Body of pancreas (tissue), 4 donors: ENCODE results near the gene PALLD. TPM values are rescaled to one million over a fixed set of nuclear protein-coding genes. Genes with fewer than 3 reads are reported as not detected.

Experiments
- ATAC-seq: fragments of 150-250 bp; one replicate; pipeline ENCODE4 v1.9.1; 2016
- DNase-seq, 4 donors: peaks; one replicate each; pipeline ENCODE4 v3.0.0-alpha.2; 2019
- H3K27ac ChIP-seq, 4 donors: fragments of 200-600 bp; sonication (generic); 1 replicate in 3 of 4; 2 replicates in 1 of 4; pipeline versions ENCODE4 v1.5.1 to v1.6.1; 2016 to 2019; ENCODE audit warnings: mild to moderate bottlenecking in 1 of 4, mixed read lengths in 1 of 4, moderate library complexity in 1 of 4
- H3K27me3 ChIP-seq, 2 donors: fragments of 200-600 bp; sonication (generic); one replicate each; pipeline ENCODE4 v1.6.0; 2016; ENCODE audit warnings: mild to moderate bottlenecking in 1 of 2
- H3K36me3 ChIP-seq, 2 donors: fragments of 200-600 bp; sonication (generic); replicated peaks in 1 of 2; 2 replicates each; pipeline ENCODE4 v1.5.1; 2016; ENCODE audit warnings: low read depth in 2 of 2; ENCODE audit not compliant: insufficient read depth in 1 of 2
- H3K4me1 ChIP-seq: fragments of 200-600 bp; sonication (generic); one replicate; pipeline ENCODE4 v1.6.0; 2016
- H3K4me3 ChIP-seq, 2 donors: fragments of 200-600 bp; sonication (generic); 1 replicate in 1 of 2; 2 replicates in 1 of 2; pipeline ENCODE4 v1.5.1; 2016 to 2019
- H3K9me3 ChIP-seq, 3 donors: fragments of 200-600 bp; sonication (generic); 1 replicate in 2 of 3; 2 replicates in 1 of 3; pipeline ENCODE4 v1.5.1; 2016
- CTCF ChIP-seq, 7 experiments: fragments of 450-650 bp in 4 of 7; fragments of 200-600 bp in 3 of 7; sonication (generic) in 3 of 7; IDR thresholded peaks; one replicate each; pipeline ENCODE4 v1.5.1; 2016 to 2019; ENCODE audit warnings: antibody characterized with exemption in 7 of 7
- POLR2A ChIP-seq, 3 donors: fragments of 450-650 bp; IDR thresholded peaks; one replicate each; pipeline ENCODE4 v1.6.1; 2016; ENCODE audit warnings: antibody characterized with exemption in 3 of 3, mild to moderate bottlenecking in 2 of 3
- WGBS, 2 donors: methylation state at CpG; one replicate each; pipeline ENCODE4 v1.1.5; 2017; 5-methylcytosine and 5-hydroxymethylcytosine counted together
- intact Hi-C: fragments of 100-400 bp; cut with DNase I; formaldehyde crosslinking; loops from one replicate; pipeline ENCODE4 v1.15.1; 2023
- total RNA-seq, 2 donors: library from RNA; depleted of rRNA; stranded (reverse); fragments of >200 nt; gene quantifications; one replicate each; pipeline ENCODE4 v1.1.0, GENCODE V29; 2016

PALLD gene
- total RNA-seq, 2 donors from 2014 or later, result 46.8 to 52.4 TPM

GRCh38 chr4:168841000-168841671, 344.3 kb downstream of the PALLD start:
- no peak overlapping the region for H3K4me3 ChIP-seq

GRCh38 chr4:168841672-168842019, 344.8 kb downstream of the PALLD start:
- no peak for DNase-seq
- H3K9me3 ChIP-seq, result no peaks in the 10 kb centered on the region
- no peak for TF ChIP-seq POLR2A (IDR thresholded peaks at IDR 0.05)
- ATAC-seq, result no peak
- H3K36me3 ChIP-seq, result no peaks in the 10 kb centered on the region
- no peak overlapping the region for H3K4me3 ChIP-seq
- H3K4me1 ChIP-seq, result peaks cover 18% of the 10 kb centered on the region
- intact Hi-C loops, result no loop called here
- no peak overlapping the region for H3K27ac ChIP-seq
- no peaks in the 10 kb centered on the region for H3K27me3 ChIP-seq

More at GRCh38 chr4:168841000-168841671, 344.3 kb downstream of the PALLD start:
- no peaks in the 10 kb centered on the region for H3K9me3 ChIP-seq
- DNase-seq (peak in 2 of 4 donors; percentile 33 to 55), ATAC-seq (no peak)
- no peaks in the 10 kb centered on the region for H3K27me3 ChIP-seq
- 67 to 70% methylated on average over 7 to 8 of the region's 8 CpGs for WGBS, 2 donors
- H3K4me1 ChIP-seq, result peaks cover 18% of the 10 kb centered on the region
- intact Hi-C loops, result no loop called here
- no peaks in the 10 kb centered on the region for H3K36me3 ChIP-seq
- H3K27ac ChIP-seq, result no peak overlapping the region
- TF ChIP-seq CTCF (IDR thresholded peaks at IDR 0.05) (no peak), POLR2A (IDR thresholded peaks at IDR 0.05) (no peak)

GRCh38 chr4:168842186-168842585, 345.3 kb downstream of the PALLD start:
- H3K9me3 ChIP-seq, result no peaks in the 10 kb centered on the region
- no peaks in the 10 kb centered on the region for H3K27me3 ChIP-seq
- H3K4me1 ChIP-seq, result peaks cover 18% of the 10 kb centered on the region
- H3K4me3 ChIP-seq, result no peak overlapping the region
- no peak overlapping the region for H3K27ac ChIP-seq
- DNase-seq (no peak), ATAC-seq (no peak)
- H3K36me3 ChIP-seq, result no peaks in the 10 kb centered on the region
- intact Hi-C loops, result no loop called here
- 87 to 93% methylated on average over 1 of the region's 1 CpG for WGBS, 2 donors
- TF ChIP-seq CTCF (IDR thresholded peaks at IDR 0.05) (no peak), POLR2A (IDR thresholded peaks at IDR 0.05) (no peak)

- ATAC-seq (no peak), DNase-seq (no peak)
- intact Hi-C loops, result no loop called here
- 86 to 88% methylated on average over 7 of the region's 7 CpGs for WGBS, 2 donors
- no peaks in the 10 kb centered on the region for H3K9me3 ChIP-seq
- no peak overlapping the region for H3K4me3 ChIP-seq
- no peak overlapping the region for H3K27ac ChIP-seq
- TF ChIP-seq POLR2A (IDR thresholded peaks at IDR 0.05) (no peak), CTCF (IDR thresholded peaks at IDR 0.05) (no peak)
- H3K27me3 ChIP-seq, result no peaks in the 10 kb centered on the region
- peaks cover 18% of the 10 kb centered on the region for H3K4me1 ChIP-seq
- H3K36me3 ChIP-seq, result no peaks in the 10 kb centered on the region
Observed at GRCh38 chr4:168843635-168844034, 346.8 kb downstream of the PALLD start.

GRCh38 chr4:168844353-168845049, 347.6 kb downstream of the PALLD start:
- intact Hi-C loops, result no loop called here
- no peaks in the 10 kb centered on the region for H3K36me3 ChIP-seq
- H3K9me3 ChIP-seq, result no peaks in the 10 kb centered on the region
- DNase-seq (no peak), ATAC-seq (peak; percentile 40)
- WGBS, 2 donors, result 79 to 84% methylated on average over 8 of the region's 8 CpGs
- TF ChIP-seq CTCF (IDR thresholded peaks at IDR 0.05) (no peak), POLR2A (IDR thresholded peaks at IDR 0.05) (no peak)
- H3K27me3 ChIP-seq, result no peaks in the 10 kb centered on the region
- peak overlapping the region in 1 of 4 donors; percentile 9 for H3K27ac ChIP-seq
- no peak overlapping the region for H3K4me3 ChIP-seq
- H3K4me1 ChIP-seq, result peaks cover 18% of the 10 kb centered on the region
